AG04450 (cell line): Measurements from ENCODE around the gene GNAL. TPM values are rescaled to one million over a fixed set of nuclear protein-coding genes. Genes with fewer than 3 reads are reported as not detected.

Source experiments
- CTCF ChIA-PET: fragments of 300-600, 350-600 bp; formaldehyde crosslinking; extraction: SDS; loops from one replicate; lab custom pipeline; 2022; ENCODE audit warnings: antibody characterized with exemption, inconsistent platforms; lab: Charles Lee
- POLR2A ChIA-PET: fragments of 350-600 bp; formaldehyde crosslinking; extraction: SDS; loops from one replicate; lab custom pipeline; 2021; ENCODE audit warnings: antibody characterized with exemption, inconsistent platforms; lab: Yijun Ruan, JAX
- DNase-seq: peaks from one replicate; pipeline ENCODE4 v3.0.0-alpha.2; 2011; ENCODE audit warnings: low read depth, low spot score
- H3K27ac ChIP-seq: one replicate; pipeline ENCODE4 v1.5.1; 2012; ENCODE audit warnings: low read depth, low read length, control low read depth
- H3K27me3 ChIP-seq: one replicate; pipeline ENCODE4 v1.6.0; 2012; ENCODE audit warnings: low read length; ENCODE audit not compliant: control insufficient read depth, insufficient read depth
- H3K4me3 ChIP-seq: 2 replicates; pipeline ENCODE4 v1.5.1; 2011; ENCODE audit warnings: mild to moderate bottlenecking, low read depth, low read length, control low read depth
- H3K9me3 ChIP-seq: 2 replicates; pipeline ENCODE4 v1.5.1; 2012; ENCODE audit warnings: low read length; ENCODE audit not compliant: control insufficient read depth, insufficient read depth
- CTCF ChIP-seq: IDR thresholded peaks from 2 replicates; pipeline ENCODE4 v1.5.1; 2011; ENCODE audit warnings: low read depth, low read length, control low read depth, inconsistent platforms
- polyA plus RNA-seq: library from polyadenylated mRNA; depleted of rRNA; stranded (reverse); fragments of >200 nt; gene quantifications from 2 replicates; pipeline ENCODE4 v1.2.3, GENCODE V29; 2011

Gene GNAL
- polyA plus RNA-seq, 1 experiment = 0.51 TPM

DNA sequence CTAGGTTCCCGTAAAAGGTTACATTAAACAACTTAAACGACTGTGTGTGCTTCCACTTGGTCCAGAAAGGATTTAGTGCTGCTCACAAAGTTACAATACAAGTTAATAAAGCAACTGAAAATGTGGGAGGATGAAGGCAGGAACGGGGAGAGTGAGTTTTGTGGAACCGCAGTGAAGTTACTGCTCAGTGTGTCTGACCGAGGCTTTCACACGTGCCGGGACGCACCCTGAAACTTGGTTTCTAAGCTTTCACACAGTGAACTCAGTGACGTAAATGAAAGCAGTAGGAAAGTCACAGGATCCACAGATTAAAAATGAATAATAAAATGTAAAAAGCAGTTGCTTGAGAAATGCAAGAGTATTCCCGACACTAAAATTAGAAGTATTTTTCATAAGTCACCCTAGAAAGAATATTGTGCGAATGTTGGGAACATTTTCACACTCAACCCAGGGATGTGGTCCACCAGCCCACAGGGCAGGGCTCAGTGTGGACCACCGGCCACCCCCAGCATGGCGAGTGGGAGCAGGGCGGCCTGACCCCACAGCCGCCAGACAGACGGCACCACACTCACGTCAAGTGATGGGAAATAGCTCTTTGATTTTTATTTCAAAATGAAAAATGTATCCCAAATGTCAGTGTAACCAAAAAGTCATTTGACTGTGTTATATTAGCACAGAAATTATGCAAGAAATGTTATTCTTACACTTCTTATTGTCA lies 129.6 kb downstream of the GNAL start:
- TF ChIP-seq CTCF = no peak
- peaks cover 5% of the 10 kb centered on the region for H3K27me3 ChIP-seq
- DNase-seq = no peak
- H3K4me3 ChIP-seq = no peak overlapping the region
- peaks cover 4% of the 10 kb centered on the region; the same call in 1 of the 2 replicates for H3K9me3 ChIP-seq
- POLR2A ChIA-PET = no interaction called here
- CTCF ChIA-PET = interaction anchor here (0.7 kb wide), 1 partner anchor 411 kb away, joined by 3 read pairs; no protein-coding TSS in a partner anchor
- no peak overlapping the region for H3K27ac ChIP-seq

DNA sequence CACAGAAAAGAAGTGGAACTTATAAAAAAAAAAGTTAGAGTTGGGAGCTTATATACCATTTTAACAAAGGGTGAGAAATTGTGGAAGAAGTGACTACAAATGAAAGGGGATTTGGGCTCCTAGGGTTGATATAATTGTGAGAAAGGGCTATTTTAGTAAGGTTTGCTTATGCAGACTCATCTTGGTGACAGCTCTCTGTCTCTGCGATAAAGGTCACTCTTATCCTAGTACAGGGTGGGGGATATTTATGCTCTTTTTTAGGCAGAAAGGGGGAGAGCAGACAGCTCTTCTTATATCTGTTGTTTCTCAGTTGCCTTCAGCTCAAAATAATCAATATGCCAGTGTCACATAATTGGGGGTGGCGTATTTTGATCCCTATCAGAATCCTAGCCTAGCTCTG lies 130.9 kb downstream of the GNAL start:
- no peak overlapping the region for H3K4me3 ChIP-seq
- peaks cover 4% of the 10 kb centered on the region; the same call in 1 of the 2 replicates for H3K9me3 ChIP-seq
- H3K27ac ChIP-seq = no peak overlapping the region
- peaks cover 5% of the 10 kb centered on the region for H3K27me3 ChIP-seq
- CTCF ChIA-PET = no interaction called here
- no peak for TF ChIP-seq CTCF
- POLR2A ChIA-PET = no interaction called here
- no peak for DNase-seq

GRCh38 chr18:11820697-11821096 lies 131.6 kb downstream of the GNAL start:
- H3K27ac ChIP-seq = no peak overlapping the region
- no peak for TF ChIP-seq CTCF
- POLR2A ChIA-PET = no interaction called here
- no peak for DNase-seq
- no peak overlapping the region for H3K4me3 ChIP-seq
- H3K9me3 ChIP-seq = peaks cover 4% of the 10 kb centered on the region; the same call in 1 of the 2 replicates
- CTCF ChIA-PET = interaction anchor here (0.8 kb wide), 1 partner anchor 120 kb away, joined by 3 read pairs; no protein-coding TSS in a partner anchor
- peaks cover 5% of the 10 kb centered on the region for H3K27me3 ChIP-seq

DNA sequence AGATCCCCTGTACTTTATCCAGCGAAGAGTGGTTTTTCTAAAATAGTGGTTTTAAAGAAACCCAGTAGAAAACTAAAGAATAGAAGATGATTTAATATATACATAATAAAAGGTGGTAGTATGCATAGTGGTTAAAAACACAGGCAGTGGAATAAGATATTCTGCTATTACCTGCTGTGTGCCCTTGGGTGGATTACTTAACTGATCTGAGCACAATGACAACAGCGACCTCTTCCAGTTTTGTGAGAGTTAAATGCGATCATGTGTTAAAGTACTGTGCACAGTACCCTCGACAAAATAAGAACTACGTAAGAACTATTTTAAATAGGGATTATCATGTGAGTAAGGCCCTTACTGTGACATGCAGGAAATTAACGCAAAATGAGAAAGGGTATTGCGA lies 132.1 kb downstream of the GNAL start:
- Histone ChIP-seq H3K27me3 (peaks cover 5% of the 10 kb centered on the region), H3K27ac (no peak overlapping the region), H3K4me3 (no peak overlapping the region), H3K9me3 (peaks cover 4% of the 10 kb centered on the region; the same call in 1 of the 2 replicates)
- TF ChIP-seq CTCF = no peak
- no peak for DNase-seq
- ChIA-PET CTCF (interaction anchor here (0.8 kb wide), 1 partner anchor 120 kb away, joined by 3 read pairs; no protein-coding TSS in a partner anchor), POLR2A (no interaction called here)

DNA sequence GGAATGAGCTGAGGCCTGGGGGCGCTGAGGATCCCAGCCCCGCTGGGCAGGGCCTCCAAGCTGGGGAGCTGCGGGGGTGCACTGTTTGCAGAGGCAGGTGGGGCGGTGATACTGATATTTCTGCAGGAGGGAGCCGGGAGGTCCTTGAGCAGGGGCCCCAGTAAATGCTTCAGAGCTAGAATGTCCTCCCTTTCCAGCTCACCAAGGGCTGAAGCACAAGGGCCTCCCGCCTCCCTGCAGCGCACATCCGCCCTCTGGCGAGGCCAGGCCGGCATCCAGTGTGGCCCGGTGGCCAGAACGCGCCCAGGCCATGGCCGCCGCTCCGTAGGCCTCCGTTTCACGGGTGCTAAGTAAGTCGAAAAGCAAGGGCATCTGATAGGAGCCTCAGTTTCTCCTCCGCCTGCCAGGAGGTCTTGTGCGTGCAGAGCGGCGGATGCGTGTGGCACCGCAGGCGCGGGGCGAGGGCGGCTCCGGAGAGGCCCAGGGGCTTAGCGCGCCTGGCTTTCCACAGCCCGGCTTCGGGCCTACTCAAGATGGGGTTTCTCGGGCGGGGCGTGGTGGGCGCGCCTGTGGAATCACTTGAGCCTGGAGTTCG lies 132.7 kb downstream of the GNAL start:
- TF ChIP-seq CTCF = no peak
- ChIA-PET POLR2A (no interaction called here), CTCF (interaction anchor here (0.8 kb wide), 1 partner anchor 119 kb away, joined by 3 read pairs; no protein-coding TSS in a partner anchor)
- no peak overlapping the region for H3K4me3 ChIP-seq
- H3K27me3 ChIP-seq = peaks cover 5% of the 10 kb centered on the region
- H3K9me3 ChIP-seq = peaks cover 4% of the 10 kb centered on the region; the same call in 1 of the 2 replicates
- no peak overlapping the region for H3K27ac ChIP-seq
- no peak for DNase-seq
